Natural killer cell (primary cell): Measurements from ENCODE around the gene GABBR1. TPM values are rescaled to one million over a fixed set of nuclear protein-coding genes. Genes with fewer than 3 reads are reported as not detected.

Source experiments
- ATAC-seq, 3 donors: fragments of 150-1000 bp in 2 of 3; fragments of 200-7000 bp in 1 of 3; cut with Tn5 transposase; 1 replicate in 1 of 3; 2 replicates in 2 of 3; pipeline ENCODE4 v1.10.0; 2021; ENCODE audit warnings: mild to moderate bottlenecking in 2 of 3, moderate library complexity in 2 of 3
- DNase-seq, 2 donors: peaks; one replicate each; pipeline versions ENCODE4 v3.0.0 to v3.0.0-alpha.2; 2013 to 2021; ENCODE audit warnings: mixed read lengths in 1 of 2
- H3K27ac ChIP-seq: one replicate; pipeline ENCODE4 v1.5.1; 2013; ENCODE audit warnings: mild to moderate bottlenecking, low read length
- H3K27me3 ChIP-seq: one replicate; pipeline ENCODE4 v1.6.1; 2013; ENCODE audit warnings: low read length; ENCODE audit not compliant: control insufficient read depth, insufficient read depth
- H3K36me3 ChIP-seq: one replicate; pipeline ENCODE4 v1.6.1; 2013; ENCODE audit warnings: low read length; ENCODE audit not compliant: control insufficient read depth, insufficient read depth
- H3K4me1 ChIP-seq: one replicate; pipeline ENCODE4 v1.6.1; 2013; ENCODE audit warnings: low read length; ENCODE audit not compliant: control insufficient read depth, insufficient read depth
- H3K4me3 ChIP-seq: one replicate; pipeline ENCODE4 v1.5.1; 2013; ENCODE audit warnings: low read length
- H3K9me3 ChIP-seq: one replicate; pipeline ENCODE4 v1.6.1; 2013; ENCODE audit warnings: low read length; ENCODE audit not compliant: control insufficient read depth, insufficient read depth
- H3K27ac Mint-ChIP-seq, 2 donors: one replicate each; pipeline ENCODE4 v1.8.0; 2022; ENCODE audit warnings: mild to moderate bottlenecking in 2 of 2, mixed read lengths in 2 of 2, moderate library complexity in 1 of 2
- H3K27me3 Mint-ChIP-seq, 2 donors: one replicate each; pipeline ENCODE4 v1.8.0; 2022; ENCODE audit warnings: low read depth in 2 of 2, mixed read lengths in 2 of 2
- H3K36me3 Mint-ChIP-seq: one replicate; pipeline ENCODE4 v1.8.0; 2022; ENCODE audit warnings: mixed read lengths
- H3K4me1 Mint-ChIP-seq, 2 donors: one replicate each; pipeline ENCODE4 v1.8.0; 2022; ENCODE audit warnings: mixed read lengths in 2 of 2
- H3K4me3 Mint-ChIP-seq: one replicate; pipeline ENCODE4 v1.8.0; 2022; ENCODE audit warnings: mild to moderate bottlenecking, moderate library complexity, mixed read lengths
- H3K9me3 Mint-ChIP-seq, 2 donors: one replicate each; pipeline ENCODE4 v1.8.0; 2022; ENCODE audit warnings: mixed read lengths in 2 of 2
- WGBS: methylation state at CpG from one replicate; pipeline ENCODE4 v1.1.7; 2013; ENCODE audit warnings: missing lambda C conversion rate; ENCODE audit not compliant: insufficient coverage; 5-methylcytosine and 5-hydroxymethylcytosine counted together
- intact Hi-C: fragments of 100-400 bp; cut with micrococcal nuclease; formaldehyde crosslinking; loops from one replicate; pipeline ENCODE4 v1.14.2; 2022
- total RNA-seq, 4 donors: library from RNA; stranded (reverse); fragments of 120-200 nt in 1 of 4; gene quantifications; one replicate each; pipeline versions ENCODE4 v1.2.3 to v1.2.4, GENCODE V29; 2013 to 2022
- TF ChIP-seq, protein P1 (sequence below): fragments of 200-600 bp; IDR thresholded peaks from one replicate; pipeline ENCODE4 v1.8.0; 2022; ENCODE audit warnings: antibody characterized with exemption

Gene GABBR1
- total RNA-seq, 3 donors from 2014 or later (not counting 1 experiment from before 2014, with no cell fraction given): 7.6 to 12.8 (median 10.9) TPM

- no peak overlapping the region for H3K27ac Mint-ChIP-seq
- H3K27me3 Mint-ChIP-seq: peaks cover 6 to 24% of the 10 kb centered on the region in 2 donors
- H3K27me3 ChIP-seq: no peaks in the 10 kb centered on the region
- no peaks in the 10 kb centered on the region for H3K9me3 ChIP-seq
- no peaks in the 10 kb centered on the region for H3K4me1 Mint-ChIP-seq
- H3K4me3 Mint-ChIP-seq: no peak overlapping the region
- H3K9me3 Mint-ChIP-seq: no peaks in the 10 kb centered on the region
- TF ChIP-seq, protein P1, sequence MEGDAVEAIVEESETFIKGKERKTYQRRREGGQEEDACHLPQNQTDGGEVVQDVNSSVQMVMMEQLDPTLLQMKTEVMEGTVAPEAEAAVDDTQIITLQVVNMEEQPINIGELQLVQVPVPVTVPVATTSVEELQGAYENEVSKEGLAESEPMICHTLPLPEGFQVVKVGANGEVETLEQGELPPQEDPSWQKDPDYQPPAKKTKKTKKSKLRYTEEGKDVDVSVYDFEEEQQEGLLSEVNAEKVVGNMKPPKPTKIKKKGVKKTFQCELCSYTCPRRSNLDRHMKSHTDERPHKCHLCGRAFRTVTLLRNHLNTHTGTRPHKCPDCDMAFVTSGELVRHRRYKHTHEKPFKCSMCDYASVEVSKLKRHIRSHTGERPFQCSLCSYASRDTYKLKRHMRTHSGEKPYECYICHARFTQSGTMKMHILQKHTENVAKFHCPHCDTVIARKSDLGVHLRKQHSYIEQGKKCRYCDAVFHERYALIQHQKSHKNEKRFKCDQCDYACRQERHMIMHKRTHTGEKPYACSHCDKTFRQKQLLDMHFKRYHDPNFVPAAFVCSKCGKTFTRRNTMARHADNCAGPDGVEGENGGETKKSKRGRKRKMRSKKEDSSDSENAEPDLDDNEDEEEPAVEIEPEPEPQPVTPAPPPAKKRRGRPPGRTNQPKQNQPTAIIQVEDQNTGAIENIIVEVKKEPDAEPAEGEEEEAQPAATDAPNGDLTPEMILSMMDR: no peak
- 87% methylated on average over 4 of the region's 4 CpGs for WGBS
- DNase-seq: no peak
- no peak for ATAC-seq
- H3K36me3 ChIP-seq: no peaks in the 10 kb centered on the region
- no peak overlapping the region for H3K4me3 ChIP-seq
- H3K36me3 Mint-ChIP-seq: no peaks in the 10 kb centered on the region
- H3K4me1 ChIP-seq: no peaks in the 10 kb centered on the region
- intact Hi-C loops: no loop called here
- H3K27ac ChIP-seq: no peak overlapping the region
These were observed 12.4 kb downstream of the GABBR1 start for GRCh38 chr6:29620630-29621029.

DNA sequence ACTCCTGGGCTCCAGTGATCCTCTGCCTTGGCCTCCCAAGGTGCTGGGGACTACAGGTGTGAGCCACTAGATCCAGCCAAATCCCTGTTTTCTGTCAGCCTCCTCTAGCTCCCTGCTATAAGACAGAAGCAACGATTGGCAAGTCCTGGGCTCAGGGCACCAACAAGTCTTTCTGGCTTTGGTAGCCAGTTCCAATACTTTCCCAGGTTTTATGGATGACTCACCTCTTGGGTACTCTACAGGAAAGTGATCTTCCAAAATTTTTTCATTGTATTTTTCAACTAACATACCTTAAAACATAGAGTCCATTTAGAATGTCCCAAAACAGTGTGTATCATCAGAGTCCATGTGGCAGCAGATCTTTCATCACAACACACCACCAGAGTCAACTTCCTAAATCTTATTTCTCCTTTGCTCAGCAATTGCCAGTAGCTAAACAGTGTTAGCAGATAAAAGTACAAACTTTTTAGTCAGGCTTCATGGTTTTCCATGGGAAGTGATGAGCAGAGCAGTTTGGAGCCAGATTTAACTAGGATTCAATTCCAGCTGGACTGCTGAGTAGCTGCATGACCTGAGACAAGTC, 13.3 kb downstream of the GABBR1 start:
- Mint-ChIP-seq H3K27ac (no peak overlapping the region), H3K4me3 (no peak overlapping the region), H3K9me3 (no peaks in the 10 kb centered on the region), H3K27me3 (peaks cover 6 to 19% of the 10 kb centered on the region in 2 donors), H3K4me1 (no peaks in the 10 kb centered on the region), H3K36me3 (no peaks in the 10 kb centered on the region)
- 88% methylated on average over 1 of the region's 1 CpG for WGBS
- Histone ChIP-seq H3K27ac (no peak overlapping the region), H3K36me3 (no peaks in the 10 kb centered on the region), H3K4me1 (no peaks in the 10 kb centered on the region), H3K9me3 (no peaks in the 10 kb centered on the region), H3K4me3 (no peak overlapping the region), H3K27me3 (no peaks in the 10 kb centered on the region)
- intact Hi-C loops: no loop called here
- TF ChIP-seq, protein P1: no peak
- DNase-seq (no peak), ATAC-seq (no peak)

GRCh38 chr6:29617782-29618554, 15.0 kb downstream of the GABBR1 start:
- no peaks in the 10 kb centered on the region for H3K27me3 ChIP-seq
- no peaks in the 10 kb centered on the region for H3K9me3 Mint-ChIP-seq
- H3K4me3 ChIP-seq: no peak overlapping the region
- peak in 1 of 3 donors; percentile 45 for ATAC-seq
- no peaks in the 10 kb centered on the region for H3K4me1 ChIP-seq
- no peaks in the 10 kb centered on the region for H3K9me3 ChIP-seq
- TF ChIP-seq, protein P1: no peak
- no peak overlapping the region for H3K27ac ChIP-seq
- no peak overlapping the region for H3K4me3 Mint-ChIP-seq
- intact Hi-C loops: no loop called here
- no peaks in the 10 kb centered on the region for H3K36me3 ChIP-seq
- H3K36me3 Mint-ChIP-seq: no peaks in the 10 kb centered on the region
- no peak for DNase-seq
- no peaks in the 10 kb centered on the region for H3K4me1 Mint-ChIP-seq
- no peak overlapping the region for H3K27ac Mint-ChIP-seq
- H3K27me3 Mint-ChIP-seq: peaks cover 6 to 8% of the 10 kb centered on the region in 2 donors
- 92% methylated on average over 7 of the region's 8 CpGs for WGBS
